Breast epithelium (tissue), 4 donors: ENCODE data around the gene COL5A1. TPM values are rescaled to one million over a fixed set of nuclear protein-coding genes. Genes with fewer than 3 reads are reported as not detected.

Experiments used
- DNase-seq, 2 donors: peaks; one replicate each; pipeline ENCODE4 v3.0.0-alpha.2; 2019; ENCODE audit warnings: low spot score in 2 of 2
- H3K27ac ChIP-seq, 2 donors: fragments of 200-600 bp; sonication (generic) in 1 of 2; one replicate each; pipeline ENCODE4 v1.5.1; 2016 to 2019; ENCODE audit warnings: mild to moderate bottlenecking in 1 of 2
- H3K27me3 ChIP-seq, 2 donors: fragments of 200-600 bp; sonication (generic) in 1 of 2; one replicate each; pipeline versions ENCODE4 v1.5.1 to v1.6.0; 2017 to 2019; ENCODE audit warnings: control low read depth in 1 of 2, mild to moderate bottlenecking in 1 of 2
- H3K36me3 ChIP-seq: fragments of 200-600 bp; one replicate; pipeline ENCODE4 v1.5.1; 2019
- H3K4me1 ChIP-seq, 2 donors: fragments of 200-600 bp; sonication (generic); one replicate each; pipeline ENCODE4 v1.5.1; 2016 to 2019; ENCODE audit warnings: control low read depth in 1 of 2
- H3K4me3 ChIP-seq, 3 donors: fragments of 200-600 bp; sonication (generic); 1 replicate in 2 of 3; 2 replicates in 1 of 3; pipeline ENCODE4 v1.5.1; 2016 to 2019; ENCODE audit warnings: mild to moderate bottlenecking in 3 of 3, moderate library complexity in 2 of 3
- H3K9me3 ChIP-seq, 2 donors: fragments of 200-600 bp; sonication (generic) in 1 of 2; one replicate each; pipeline ENCODE4 v1.5.1; 2016 to 2019; ENCODE audit warnings: control low read depth in 1 of 2
- POLR2A ChIP-seq: fragments of 450-650 bp; IDR thresholded peaks from one replicate; pipeline ENCODE4 v1.6.1; 2016; ENCODE audit warnings: antibody characterized with exemption, mild to moderate bottlenecking, moderate library complexity
- POLR2AphosphoS5 ChIP-seq, 3 donors: sonication (generic); formaldehyde crosslinking; IDR thresholded peaks; one replicate each; pipeline ENCODE4 v1.6.1; 2017; ENCODE audit warnings: antibody characterized with exemption in 3 of 3
- intact Hi-C: fragments of 100-400 bp; cut with DNase I; formaldehyde crosslinking; loops from one replicate; pipeline ENCODE4 v1.15.1; 2023; ENCODE audit warnings: low total_unique reads
- total RNA-seq, 3 donors: library from RNA; depleted of rRNA; stranded (reverse); fragments of >200 nt; gene quantifications; one replicate each; pipeline ENCODE4 v1.1.0, GENCODE V29; 2016
- TF ChIP-seq, protein P1 (sequence below), 3 donors: fragments of 450-650 bp; IDR thresholded peaks; one replicate each; pipeline ENCODE4 v1.5.1; 2016 to 2017; ENCODE audit warnings: antibody characterized with exemption in 3 of 3, mild to moderate bottlenecking in 3 of 3, moderate library complexity in 3 of 3

The COL5A1 gene
- total RNA-seq, 3 donors from 2014 or later, result 12.1 to 17.0 (median 15.4) TPM

- no peaks in the 10 kb centered on the region for H3K36me3 ChIP-seq
- intact Hi-C loops, result no loop called here
- no peaks in the 10 kb centered on the region for H3K9me3 ChIP-seq
- no peaks in the 10 kb centered on the region for H3K4me1 ChIP-seq
- H3K27ac ChIP-seq, result no peak overlapping the region
- H3K27me3 ChIP-seq, result peaks cover 0 to 17% of the 10 kb centered on the region in 2 donors
- peak in 1 of 2 donors; percentile 34 for DNase-seq
- TF ChIP-seq POLR2A (no peak), POLR2AphosphoS5 (IDR thresholded peaks at IDR 0.05) (no peak)
- TF ChIP-seq, protein P1, sequence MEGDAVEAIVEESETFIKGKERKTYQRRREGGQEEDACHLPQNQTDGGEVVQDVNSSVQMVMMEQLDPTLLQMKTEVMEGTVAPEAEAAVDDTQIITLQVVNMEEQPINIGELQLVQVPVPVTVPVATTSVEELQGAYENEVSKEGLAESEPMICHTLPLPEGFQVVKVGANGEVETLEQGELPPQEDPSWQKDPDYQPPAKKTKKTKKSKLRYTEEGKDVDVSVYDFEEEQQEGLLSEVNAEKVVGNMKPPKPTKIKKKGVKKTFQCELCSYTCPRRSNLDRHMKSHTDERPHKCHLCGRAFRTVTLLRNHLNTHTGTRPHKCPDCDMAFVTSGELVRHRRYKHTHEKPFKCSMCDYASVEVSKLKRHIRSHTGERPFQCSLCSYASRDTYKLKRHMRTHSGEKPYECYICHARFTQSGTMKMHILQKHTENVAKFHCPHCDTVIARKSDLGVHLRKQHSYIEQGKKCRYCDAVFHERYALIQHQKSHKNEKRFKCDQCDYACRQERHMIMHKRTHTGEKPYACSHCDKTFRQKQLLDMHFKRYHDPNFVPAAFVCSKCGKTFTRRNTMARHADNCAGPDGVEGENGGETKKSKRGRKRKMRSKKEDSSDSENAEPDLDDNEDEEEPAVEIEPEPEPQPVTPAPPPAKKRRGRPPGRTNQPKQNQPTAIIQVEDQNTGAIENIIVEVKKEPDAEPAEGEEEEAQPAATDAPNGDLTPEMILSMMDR (IDR thresholded peaks at IDR 0.05), result no peak
- H3K4me3 ChIP-seq, result no peak overlapping the region
Measured at GRCh38 chr9:134633362-134634142, 8.1 kb upstream of the COL5A1 start.

DNA sequence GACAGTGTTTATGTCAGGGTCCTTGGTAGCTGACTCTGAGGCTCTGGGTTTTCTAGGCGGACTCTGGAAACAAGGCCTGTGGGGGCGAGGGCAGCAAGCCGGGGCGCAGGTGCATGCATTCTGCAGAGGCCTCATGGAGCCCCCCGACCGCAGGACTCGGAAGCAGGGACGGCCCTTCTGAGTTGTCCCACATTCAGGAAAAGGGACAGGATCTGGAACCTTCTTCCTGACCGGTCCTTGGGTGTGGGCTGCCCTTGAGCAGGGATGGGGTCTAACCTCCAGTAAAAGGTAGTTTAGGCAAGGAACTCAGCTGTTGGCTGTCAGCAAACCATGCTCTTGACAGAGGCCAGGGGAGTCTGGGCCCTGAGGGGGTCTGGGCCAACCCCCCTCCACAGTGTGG is 7.4 kb upstream of the COL5A1 start:
- no peaks in the 10 kb centered on the region for H3K9me3 ChIP-seq
- H3K4me1 ChIP-seq, result no peaks in the 10 kb centered on the region
- TF ChIP-seq, protein P1 (IDR thresholded peaks at IDR 0.05), result no peak
- TF ChIP-seq POLR2AphosphoS5 (IDR thresholded peaks at IDR 0.05) (no peak), POLR2A (no peak)
- H3K27me3 ChIP-seq, result peaks cover 0 to 13% of the 10 kb centered on the region in 2 donors
- H3K36me3 ChIP-seq, result no peaks in the 10 kb centered on the region
- intact Hi-C loops, result no loop called here
- H3K4me3 ChIP-seq, result no peak overlapping the region
- no peak overlapping the region for H3K27ac ChIP-seq
- peak in 1 of 2 donors; percentile 33 for DNase-seq

- Histone ChIP-seq H3K36me3 (no peaks in the 10 kb centered on the region), H3K4me1 (no peaks in the 10 kb centered on the region), H3K27ac (no peak overlapping the region), H3K4me3 (no peak overlapping the region), H3K9me3 (no peaks in the 10 kb centered on the region), H3K27me3 (peaks cover 0 to 7% of the 10 kb centered on the region in 2 donors)
- intact Hi-C loops, result no loop called here
- peak in 1 of 2 donors; percentile 25 for DNase-seq
- TF ChIP-seq POLR2A (no peak), POLR2AphosphoS5 (IDR thresholded peaks at IDR 0.05) (no peak)
- TF ChIP-seq, protein P1 (IDR thresholded peaks at IDR 0.05), result no peak
Measured at GRCh38 chr9:134634667-134635230, 6.9 kb upstream of the COL5A1 start.

GRCh38 chr9:134635351-134636148 is 6.1 kb upstream of the COL5A1 start:
- no peak overlapping the region for H3K4me3 ChIP-seq
- H3K4me1 ChIP-seq, result no peaks in the 10 kb centered on the region
- TF ChIP-seq, protein P1 (IDR thresholded peaks at IDR 0.05), result no peak
- TF ChIP-seq POLR2AphosphoS5 (IDR thresholded peaks at IDR 0.05) (no peak), POLR2A (no peak)
- no peaks in the 10 kb centered on the region for H3K36me3 ChIP-seq
- DNase-seq, result peak in 1 of 2 donors; percentile 14
- H3K27me3 ChIP-seq, result no peaks in the 10 kb centered on the region
- intact Hi-C loops, result no loop called here
- no peaks in the 10 kb centered on the region for H3K9me3 ChIP-seq
- no peak overlapping the region for H3K27ac ChIP-seq
